Breast epithelium (tissue), 3 donors: ENCODE results near the gene MRPL41.

Experiments used
- CTCF ChIP-seq, 3 donors: fragments of 450-650 bp; IDR thresholded peaks; one replicate each; pipeline ENCODE4 v1.5.1; 2016 to 2017; ENCODE audit warnings: antibody characterized with exemption in 3 of 3, mild to moderate bottlenecking in 3 of 3, moderate library complexity in 3 of 3
- POLR2A ChIP-seq: fragments of 450-650 bp; IDR thresholded peaks from one replicate; pipeline ENCODE4 v1.6.1; 2016; ENCODE audit warnings: antibody characterized with exemption, mild to moderate bottlenecking, moderate library complexity
- POLR2AphosphoS5 ChIP-seq, 3 donors: sonication (generic); formaldehyde crosslinking; IDR thresholded peaks; one replicate each; pipeline ENCODE4 v1.6.1; 2017; ENCODE audit warnings: antibody characterized with exemption in 3 of 3

GRCh38 chr9:137593176-137593575 is 41.5 kb downstream of the MRPL41 start:
- TF ChIP-seq CTCF (IDR thresholded peaks at IDR 0.05) (no peak), POLR2A (no peak), POLR2AphosphoS5 (IDR thresholded peaks at IDR 0.05) (no peak)
